AG09319 (cell line): ENCODE data around the gene UBE3A.

ENCODE experiments used
- DNase-seq: peaks from one replicate; pipeline ENCODE4 v3.0.0-alpha.2; 2010; ENCODE audit warnings: low read depth; ENCODE audit errors: extremely low read depth
- CTCF ChIP-seq: IDR thresholded peaks from 2 replicates; pipeline ENCODE4 v1.5.1; 2011; ENCODE audit warnings: low read depth, mild to moderate bottlenecking, inconsistent platforms, low read length, moderate library complexity

The UBE3A gene

DNA sequence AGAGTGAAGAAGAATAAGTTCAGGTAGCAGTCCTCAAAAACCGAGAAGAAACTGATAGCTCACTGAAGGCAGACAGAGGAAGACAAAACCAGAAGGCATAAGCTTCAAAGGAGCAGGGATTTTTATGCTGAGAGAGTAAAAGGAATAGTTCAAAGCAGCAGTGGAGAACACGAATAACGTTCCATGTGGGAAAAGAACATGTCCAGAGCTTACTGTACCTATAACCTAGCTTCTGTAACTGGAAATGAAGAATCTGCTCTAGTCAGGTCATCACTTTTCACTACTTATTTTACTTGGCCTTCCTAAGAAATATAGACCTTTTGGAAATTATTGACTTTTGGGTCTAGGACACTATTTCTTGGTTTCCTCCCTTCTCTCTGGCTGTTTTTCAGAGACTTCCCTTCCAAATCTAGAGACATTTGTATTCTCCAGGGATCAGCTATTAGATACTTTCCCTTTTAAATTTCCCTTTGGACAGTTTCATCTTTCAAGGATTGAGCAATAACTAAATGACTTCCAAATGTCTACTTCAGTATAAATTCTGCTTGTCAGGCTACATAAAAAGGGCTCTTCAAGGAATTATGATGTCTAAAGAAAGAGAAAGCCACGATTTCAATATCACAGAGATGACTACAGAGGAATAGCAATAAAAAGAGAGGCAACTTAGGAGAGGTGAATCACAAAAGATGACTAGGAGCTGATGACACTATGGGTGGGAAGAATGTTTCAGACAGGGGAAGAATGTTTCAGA, 46.7 kb downstream of the UBE3A start:
- TF ChIP-seq CTCF: no peak
- peak; percentile 25 for DNase-seq

- TF ChIP-seq CTCF: no peak
- no peak for DNase-seq
These were observed 52.8 kb downstream of the UBE3A start for GRCh38 chr15:25385986-25386385.

GRCh38 chr15:25381579-25381978, 57.2 kb downstream of the UBE3A start:
- no peak for TF ChIP-seq CTCF
- no peak for DNase-seq

DNA sequence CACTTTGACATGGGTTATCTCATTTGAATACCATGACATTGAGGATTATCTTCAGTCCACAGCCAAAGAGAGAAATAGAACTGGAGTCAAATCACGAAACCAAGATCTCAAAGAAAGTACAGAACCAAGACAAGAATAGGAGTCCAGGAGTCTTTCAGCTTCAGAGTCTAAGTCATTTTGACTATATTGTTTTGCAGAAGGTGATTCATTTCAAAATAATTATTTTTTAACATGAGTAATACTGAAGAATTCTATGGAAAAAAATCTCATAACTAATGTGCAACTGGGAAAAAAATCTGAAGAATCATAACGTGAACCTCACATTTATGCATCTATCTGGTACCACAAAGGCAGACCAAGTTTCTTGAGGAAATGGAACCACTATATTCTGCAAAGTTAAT, 60.3 kb downstream of the UBE3A start:
- DNase-seq: no peak
- TF ChIP-seq CTCF: no peak

DNA sequence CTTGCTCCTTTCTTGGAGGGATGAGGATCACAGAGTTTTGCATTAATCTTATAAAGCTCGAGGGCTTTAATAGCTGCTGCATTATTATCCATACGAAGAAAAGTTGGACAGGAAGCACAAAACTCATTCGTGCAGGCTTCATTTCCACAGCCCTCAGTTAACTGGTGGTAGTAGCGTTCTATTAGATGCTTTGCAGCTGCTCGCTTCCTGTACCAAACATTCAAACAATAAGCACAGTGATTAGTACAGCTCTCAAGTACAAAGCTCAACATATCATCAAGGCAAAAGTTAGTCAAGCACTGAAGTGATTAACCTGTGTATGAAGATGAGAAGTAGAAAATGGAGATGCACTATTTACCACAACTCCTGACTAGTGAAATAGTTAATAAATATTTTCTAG, 63.3 kb downstream of the UBE3A start:
- no peak for DNase-seq
- TF ChIP-seq CTCF: no peak

DNA sequence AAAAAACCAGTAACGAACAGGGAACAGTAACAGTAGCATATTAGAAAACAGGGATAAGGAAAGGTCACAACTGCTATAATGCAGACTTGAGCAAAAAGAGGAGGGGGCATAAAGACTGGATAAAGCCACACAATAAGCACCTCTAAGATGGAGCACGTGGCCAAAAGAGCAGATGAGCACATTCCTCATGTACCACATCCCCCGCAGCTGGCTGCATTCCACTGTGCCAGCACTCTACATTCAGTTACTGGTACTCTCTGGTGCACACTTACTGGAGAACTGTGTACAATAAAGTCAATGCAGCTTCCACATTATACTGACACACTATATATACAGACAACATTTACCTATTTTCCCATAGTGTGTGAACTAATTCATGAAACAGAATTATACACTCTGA, 64.7 kb downstream of the UBE3A start:
- no peak for TF ChIP-seq CTCF

DNA sequence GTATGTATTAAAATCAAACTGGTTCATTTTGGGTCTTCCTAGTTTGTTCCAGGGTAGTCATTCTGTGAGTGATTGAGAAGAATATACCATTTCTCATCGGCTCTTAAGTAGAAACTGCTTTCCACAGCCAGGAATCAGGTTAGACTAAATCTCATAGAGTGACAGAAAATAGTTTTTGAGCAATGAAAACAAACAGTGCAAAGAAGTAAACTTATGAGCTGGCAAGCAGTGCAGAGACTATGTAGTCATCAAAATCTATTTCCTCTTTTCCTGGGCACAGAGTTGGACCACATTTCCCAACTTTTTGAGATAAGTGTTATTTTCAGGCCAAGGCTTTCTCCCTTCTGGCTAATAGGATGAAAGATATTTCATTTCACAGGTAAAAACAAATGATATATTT, 66.5 kb downstream of the UBE3A start:
- peak; percentile 14 for DNase-seq
- no peak for TF ChIP-seq CTCF

More for the DNA sequence above, 64.7 kb downstream of the UBE3A start:
- no peak for DNase-seq
